Measurements from ENCODE around the gene ANKRD16. TPM values are rescaled to one million over a fixed set of nuclear protein-coding genes. Genes with fewer than 3 reads are reported as not detected.

ANKRD16 gene
- total and polyA plus RNA-seq, 2 of the 13 experiments (the other 11 are each of a cell fraction or from before 2014, with no cell fraction given): 8.0 to 11.4 TPM

GRCh38 chr10:5889624-5890451 lies at the start of gene ANKRD16, which contains the start of gene FBH1 (continued):
- 0 out of 2 replicates have a peak, but pooled peaks have one; percentile 36 for TF ChIP-seq IRX3 (CRISPR knock-in tag; IDR thresholded peaks at IDR 0.05; ENCODE audit: borderline replicate concordance, low read depth)
- TF ChIP-seq NCOA1 (CRISPR knock-in tag; IDR thresholded peaks at IDR 0.05): no peak
- peak; percentile 78 for TF ChIP-seq CSRNP1 (CRISPR knock-in tag; IDR thresholded peaks at IDR 0.05)
- peak; percentile 89 for TF ChIP-seq ZNF232 (CRISPR knock-in tag; IDR thresholded peaks at IDR 0.05; ENCODE audit: borderline replicate concordance)
- peak; percentile 62; the same call in 1 of the 2 replicates for TF ChIP-seq ZNF704 (CRISPR knock-in tag; IDR thresholded peaks at IDR 0.05; ENCODE audit: borderline replicate concordance)
- TF ChIP-seq, protein P1, sequence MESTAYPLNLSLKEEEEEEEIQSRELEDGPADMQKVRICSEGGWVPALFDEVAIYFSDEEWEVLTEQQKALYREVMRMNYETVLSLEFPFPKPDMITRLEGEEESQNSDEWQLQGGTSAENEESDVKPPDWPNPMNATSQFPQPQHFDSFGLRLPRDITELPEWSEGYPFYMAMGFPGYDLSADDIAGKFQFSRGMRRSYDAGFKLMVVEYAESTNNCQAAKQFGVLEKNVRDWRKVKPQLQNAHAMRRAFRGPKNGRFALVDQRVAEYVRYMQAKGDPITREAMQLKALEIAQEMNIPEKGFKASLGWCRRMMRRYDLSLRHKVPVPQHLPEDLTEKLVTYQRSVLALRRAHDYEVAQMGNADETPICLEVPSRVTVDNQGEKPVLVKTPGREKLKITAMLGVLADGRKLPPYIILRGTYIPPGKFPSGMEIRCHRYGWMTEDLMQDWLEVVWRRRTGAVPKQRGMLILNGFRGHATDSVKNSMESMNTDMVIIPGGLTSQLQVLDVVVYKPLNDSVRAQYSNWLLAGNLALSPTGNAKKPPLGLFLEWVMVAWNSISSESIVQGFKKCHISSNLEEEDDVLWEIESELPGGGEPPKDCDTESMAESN (CRISPR knock-in tag; conservative IDR thresholded peaks at IDR 0.05): peak; percentile 58; the same call in 1 of the 2 replicates
- TF ChIP-seq ZFP1 (CRISPR knock-in tag; IDR thresholded peaks at IDR 0.05): no peak
- TF ChIP-seq FOXA3 (CRISPR knock-in tag; IDR thresholded peaks at IDR 0.05): peak; percentile 29
- peak; percentile 48; the same call in 1 of the 2 replicates for TF ChIP-seq SATB2 (CRISPR knock-in tag; IDR thresholded peaks at IDR 0.05)
- no peak for TF ChIP-seq EP300 (IDR thresholded peaks at IDR 0.05; ENCODE audit: low read depth in 2 of 2, low read length in 2 of 2)
- TF ChIP-seq EP300 (CRISPR knock-in tag; IDR thresholded peaks at IDR 0.05; ENCODE audit: borderline replicate concordance): no peak
- TF ChIP-seq ZNF276 (CRISPR knock-in tag; IDR thresholded peaks at IDR 0.05; ENCODE audit: low read depth): peak; percentile 26; the same call in 1 of the 2 replicates
- peak; percentile 31; the same call in 1 of the 2 replicates for TF ChIP-seq DR1 (CRISPR knock-in tag; IDR thresholded peaks at IDR 0.05)
- 0 out of 2 replicates have a peak, but pooled peaks have one; percentile 30 for TF ChIP-seq ZNF772 (CRISPR knock-in tag; IDR thresholded peaks at IDR 0.05)
- no peak for TF ChIP-seq ZNF550 (CRISPR knock-in tag; IDR thresholded peaks at IDR 0.05; ENCODE audit: borderline replicate concordance)
- peak; percentile 75; the same call in 1 of the 2 replicates for TF ChIP-seq NR2C2 (CRISPR knock-in tag; IDR thresholded peaks at IDR 0.05; ENCODE audit: borderline replicate concordance)
- peak; percentile 36; the same call in 1 of the 2 replicates for TF ChIP-seq ZNF709 (CRISPR knock-in tag; IDR thresholded peaks at IDR 0.05)
